HepG2 (cell line): ENCODE measurements around the gene C6orf132. TPM values are rescaled to one million over a fixed set of nuclear protein-coding genes. Genes with fewer than 3 reads are reported as not detected.
A peak's percentile ranks its signal among the peaks of the same experiment; 100 is the strongest.

Experiments used
- ARHGAP35 ChIP-seq: sonication (generic); formaldehyde crosslinking; IDR thresholded peaks from 2 replicates; pipeline ENCODE4 v1.9.0; 2022; ENCODE audit warnings: mild to moderate bottlenecking, inconsistent platforms, moderate library complexity, missing genetic modification reagents, borderline replicate concordance
- GABPA ChIP-seq, 2 experiments: IDR thresholded peaks; 2 replicates each; pipeline ENCODE4 v1.6.1; 2011 to 2016; ENCODE audit warnings: low read depth in 2 of 2, low read length in 1 of 2, missing biosample characterization in 1 of 2, missing genetic modification characterization in 1 of 2
- KAT8 ChIP-seq: IDR thresholded peaks from 2 replicates; pipeline ENCODE4 v1.6.1; 2016; ENCODE audit warnings: missing genetic modification reagents, missing compliant biosample characterization
- NCOR1 ChIP-seq: fragments of 200-600 bp; sonication (generic); IDR thresholded peaks from 2 replicates; pipeline ENCODE4 v1.7.0; 2017; ENCODE audit warnings: antibody characterized with exemption, low read length, borderline replicate concordance
- SOX13 ChIP-seq, 3 experiments: fragments of 450-650 bp in 1 of 3; sonication (generic) in 1 of 3; formaldehyde crosslinking in 1 of 3; IDR thresholded peaks in 2 of 3; conservative IDR thresholded peaks in 1 of 3; 2 replicates each; pipeline versions ENCODE4 v1.5.0 to v1.6.1; 2016 to 2020; ENCODE audit warnings: antibody characterized with exemption in 1 of 3, mild to moderate bottlenecking in 1 of 3, missing compliant biosample characterization in 1 of 3, missing genetic modification reagents in 1 of 3, moderate library complexity in 1 of 3
- ZNF333 ChIP-seq: sonication (generic); formaldehyde crosslinking; IDR thresholded peaks from 2 replicates; pipeline ENCODE4 v1.4.0; 2020; ENCODE audit warnings: mild to moderate bottlenecking, missing genetic modification reagents, borderline replicate concordance
- ZNF451 ChIP-seq: sonication (generic); formaldehyde crosslinking; IDR thresholded peaks from 2 replicates; pipeline ENCODE4 v1.5.0; 2020; ENCODE audit warnings: mild to moderate bottlenecking, missing genetic modification reagents
- ZNF607 ChIP-seq: sonication (generic); formaldehyde crosslinking; IDR thresholded peaks from 2 replicates; pipeline ENCODE4 v1.5.1; 2020; ENCODE audit warnings: missing genetic modification reagents, mild to moderate bottlenecking, borderline replicate concordance
- ZNF772 ChIP-seq: sonication (generic); formaldehyde crosslinking; IDR thresholded peaks from 2 replicates; pipeline ENCODE4 v1.5.0; 2020; ENCODE audit warnings: mild to moderate bottlenecking, missing genetic modification reagents
- ZNF879 ChIP-seq: sonication (generic); formaldehyde crosslinking; IDR thresholded peaks from 2 replicates; pipeline ENCODE4 v1.8.1; 2023; ENCODE audit warnings: missing genetic modification reagents
- ZSCAN31 ChIP-seq: sonication (generic); formaldehyde crosslinking; IDR thresholded peaks from 2 replicates; pipeline ENCODE4 v1.5.0; 2020; ENCODE audit warnings: low read depth, mild to moderate bottlenecking, missing genetic modification reagents
- polyA plus RNA-seq, 8 experiments: library from polyadenylated mRNA; depleted of rRNA in 3 of 8; stranded (reverse) in 7 of 8; unstranded in 1 of 8; fragments of >200 nt; fragmentation: Illumina TruSeq in 4 of 8; extraction: Trizol in 4 of 8; gene quantifications; 2 replicates each; pipeline versions ENCODE4 v1.2.1 to v1.2.3, GENCODE V29; 2011 to 2016; ENCODE audit warnings: low read depth in 4 of 8, missing spikeins in 1 of 8, mixed read lengths in 1 of 8; ENCODE audit not compliant: insufficient read depth in 1 of 8
- total RNA-seq, 5 experiments: library from RNA; depleted of rRNA; stranded (reverse); fragments of >200 nt; fragmentation: Illumina TruSeq; extraction: Trizol; gene quantifications; 2 replicates each; pipeline ENCODE4 v1.2.3, GENCODE V29; 2016; ENCODE audit warnings: low read depth in 1 of 5
- TF ChIP-seq, protein P1 (sequence below): sonication (generic); formaldehyde crosslinking; IDR thresholded peaks from 2 replicates; pipeline ENCODE4 v1.8.1; 2023; ENCODE audit warnings: missing genetic modification reagents, inconsistent platforms, borderline replicate concordance
- TF ChIP-seq, protein P2 (sequence below): sonication (generic); formaldehyde crosslinking; IDR thresholded peaks from 2 replicates; pipeline ENCODE4 v1.5.1; 2020; ENCODE audit warnings: mild to moderate bottlenecking, missing genetic modification reagents, borderline replicate concordance
- TF ChIP-seq, protein P3 (sequence below): sonication (generic); formaldehyde crosslinking; conservative IDR thresholded peaks from 2 replicates; pipeline ENCODE4 v1.4.0; 2020; ENCODE audit warnings: missing genetic modification reagents
- TF ChIP-seq, protein P4 (sequence below): sonication (generic); formaldehyde crosslinking; IDR thresholded peaks from 2 replicates; pipeline ENCODE4 v1.4.0; 2020; ENCODE audit warnings: mild to moderate bottlenecking, missing genetic modification reagents
- TF ChIP-seq, protein P5 (sequence below): sonication (generic); formaldehyde crosslinking; IDR thresholded peaks from 2 replicates; pipeline ENCODE4 v1.4.0; 2020; ENCODE audit warnings: low read depth, mild to moderate bottlenecking, missing genetic modification reagents
- TF ChIP-seq, protein P6 (sequence below): sonication (generic); formaldehyde crosslinking; IDR thresholded peaks from 2 replicates; pipeline ENCODE4 v1.4.0; 2020; ENCODE audit warnings: mild to moderate bottlenecking, low read depth, missing genetic modification reagents

Gene C6orf132
- total and polyA plus RNA-seq, 2 of the 13 experiments (the other 11 are each of a cell fraction or from before 2014, with no cell fraction given), result 0.78 to 3.0 TPM

DNA sequence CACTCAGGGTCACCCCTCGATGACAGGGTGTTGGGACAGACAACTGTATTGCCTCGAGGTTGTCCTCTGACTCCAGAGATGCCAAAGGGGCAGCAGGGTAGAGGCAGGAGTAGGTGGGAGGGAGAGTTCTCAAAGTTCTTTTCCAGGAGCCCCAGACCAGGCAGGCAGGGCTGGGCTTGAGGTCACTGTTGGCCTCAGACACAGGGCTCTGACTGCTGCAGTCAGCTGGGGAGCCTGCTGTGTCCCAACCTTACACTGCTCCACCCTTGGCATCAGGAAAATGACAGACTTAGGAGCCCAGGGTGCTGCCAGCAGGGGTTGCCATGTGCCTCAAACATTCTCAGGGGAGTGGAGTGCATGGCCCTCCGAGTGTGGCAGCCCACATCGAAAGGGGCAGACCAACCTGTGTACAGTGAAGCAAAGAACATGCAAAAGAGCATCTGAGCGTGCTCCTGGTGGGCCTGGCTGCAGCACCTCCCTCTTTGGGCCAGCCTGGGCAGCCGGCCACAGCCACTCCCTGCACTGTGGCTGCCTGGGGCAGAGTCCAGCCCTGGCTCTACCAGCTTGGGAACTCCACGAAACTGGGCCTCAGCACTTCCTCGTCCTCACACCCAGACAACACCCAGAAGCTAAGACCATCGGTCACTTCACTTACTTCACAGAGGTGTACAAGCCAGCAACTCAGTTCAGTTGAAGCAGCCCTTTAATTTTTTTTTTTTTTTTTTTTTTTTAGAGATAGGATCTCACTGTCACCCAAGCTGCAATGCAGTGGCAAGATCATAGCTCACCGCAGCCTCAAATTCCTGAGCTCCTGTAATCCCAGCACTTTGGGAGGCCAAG, 24.0 kb downstream of the C6orf132 start (continued):
- TF ChIP-seq, protein P1, sequence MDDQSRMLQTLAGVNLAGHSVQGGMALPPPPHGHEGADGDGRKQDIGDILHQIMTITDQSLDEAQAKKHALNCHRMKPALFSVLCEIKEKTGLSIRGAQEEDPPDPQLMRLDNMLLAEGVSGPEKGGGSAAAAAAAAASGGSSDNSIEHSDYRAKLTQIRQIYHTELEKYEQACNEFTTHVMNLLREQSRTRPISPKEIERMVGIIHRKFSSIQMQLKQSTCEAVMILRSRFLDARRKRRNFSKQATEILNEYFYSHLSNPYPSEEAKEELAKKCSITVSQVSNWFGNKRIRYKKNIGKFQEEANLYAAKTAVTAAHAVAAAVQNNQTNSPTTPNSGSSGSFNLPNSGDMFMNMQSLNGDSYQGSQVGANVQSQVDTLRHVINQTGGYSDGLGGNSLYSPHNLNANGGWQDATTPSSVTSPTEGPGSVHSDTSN (CRISPR knock-in tag), result no peak
- TF ChIP-seq, protein P2, sequence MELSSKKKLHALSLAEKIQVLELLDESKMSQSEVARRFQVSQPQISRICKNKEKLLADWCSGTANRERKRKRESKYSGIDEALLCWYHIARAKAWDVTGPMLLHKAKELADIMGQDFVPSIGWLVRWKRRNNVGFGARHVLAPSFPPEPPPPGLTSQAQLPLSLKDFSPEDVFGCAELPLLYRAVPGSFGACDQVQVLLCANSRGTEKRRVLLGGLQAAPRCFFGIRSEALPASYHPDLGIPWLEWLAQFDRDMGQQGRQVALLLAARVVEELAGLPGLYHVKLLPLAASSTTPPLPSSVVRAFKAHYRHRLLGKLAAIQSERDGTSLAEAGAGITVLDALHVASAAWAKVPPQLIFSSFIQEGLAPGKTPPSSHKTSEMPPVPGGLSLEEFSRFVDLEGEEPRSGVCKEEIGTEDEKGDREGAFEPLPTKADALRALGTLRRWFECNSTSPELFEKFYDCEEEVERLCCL, result no peak
- TF ChIP-seq ARHGAP35, result no peak; the same call in 1 of the 2 replicates
- TF ChIP-seq ZNF451, result 0 out of 2 replicates have a peak, but pooled peaks have one; percentile 24
- TF ChIP-seq, protein P3, sequence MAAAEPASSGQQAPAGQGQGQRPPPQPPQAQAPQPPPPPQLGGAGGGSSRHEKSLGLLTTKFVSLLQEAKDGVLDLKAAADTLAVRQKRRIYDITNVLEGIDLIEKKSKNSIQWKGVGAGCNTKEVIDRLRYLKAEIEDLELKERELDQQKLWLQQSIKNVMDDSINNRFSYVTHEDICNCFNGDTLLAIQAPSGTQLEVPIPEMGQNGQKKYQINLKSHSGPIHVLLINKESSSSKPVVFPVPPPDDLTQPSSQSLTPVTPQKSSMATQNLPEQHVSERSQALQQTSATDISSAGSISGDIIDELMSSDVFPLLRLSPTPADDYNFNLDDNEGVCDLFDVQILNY (CRISPR knock-in tag), result no peak
- no peak for TF ChIP-seq ZSCAN31
- TF ChIP-seq ZNF772, result 0 out of 2 replicates have a peak, but pooled peaks have one; percentile 9
- peak; percentile 56; the same call in 1 of the 2 replicates for TF ChIP-seq NCOR1
- TF ChIP-seq SOX13 (IDR thresholded peaks at IDR 0.05), result no peak
- peak in 1 of 2 experiments; percentile 25; a peak in 1 of 4 replicates for TF ChIP-seq SOX13 (CRISPR knock-in tag; conservative IDR thresholded peaks at IDR 0.05 in 1 of 2, IDR thresholded peaks at IDR 0.05 in 1 of 2)
- TF ChIP-seq, protein P4, sequence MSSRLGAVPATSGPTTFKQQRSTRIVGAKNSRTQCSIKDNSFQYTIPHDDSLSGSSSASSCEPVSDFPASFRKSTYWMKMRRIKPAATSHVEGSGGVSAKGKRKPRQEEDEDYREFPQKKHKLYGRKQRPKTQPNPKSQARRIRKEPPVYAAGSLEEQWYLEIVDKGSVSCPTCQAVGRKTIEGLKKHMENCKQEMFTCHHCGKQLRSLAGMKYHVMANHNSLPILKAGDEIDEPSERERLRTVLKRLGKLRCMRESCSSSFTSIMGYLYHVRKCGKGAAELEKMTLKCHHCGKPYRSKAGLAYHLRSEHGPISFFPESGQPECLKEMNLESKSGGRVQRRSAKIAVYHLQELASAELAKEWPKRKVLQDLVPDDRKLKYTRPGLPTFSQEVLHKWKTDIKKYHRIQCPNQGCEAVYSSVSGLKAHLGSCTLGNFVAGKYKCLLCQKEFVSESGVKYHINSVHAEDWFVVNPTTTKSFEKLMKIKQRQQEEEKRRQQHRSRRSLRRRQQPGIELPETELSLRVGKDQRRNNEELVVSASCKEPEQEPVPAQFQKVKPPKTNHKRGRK, result 0 out of 2 replicates have a peak, but pooled peaks have one; percentile 57
- 0 out of 2 replicates have a peak, but pooled peaks have one; percentile 47 for TF ChIP-seq KAT8 (CRISPR knock-in tag)
- TF ChIP-seq, protein P5, sequence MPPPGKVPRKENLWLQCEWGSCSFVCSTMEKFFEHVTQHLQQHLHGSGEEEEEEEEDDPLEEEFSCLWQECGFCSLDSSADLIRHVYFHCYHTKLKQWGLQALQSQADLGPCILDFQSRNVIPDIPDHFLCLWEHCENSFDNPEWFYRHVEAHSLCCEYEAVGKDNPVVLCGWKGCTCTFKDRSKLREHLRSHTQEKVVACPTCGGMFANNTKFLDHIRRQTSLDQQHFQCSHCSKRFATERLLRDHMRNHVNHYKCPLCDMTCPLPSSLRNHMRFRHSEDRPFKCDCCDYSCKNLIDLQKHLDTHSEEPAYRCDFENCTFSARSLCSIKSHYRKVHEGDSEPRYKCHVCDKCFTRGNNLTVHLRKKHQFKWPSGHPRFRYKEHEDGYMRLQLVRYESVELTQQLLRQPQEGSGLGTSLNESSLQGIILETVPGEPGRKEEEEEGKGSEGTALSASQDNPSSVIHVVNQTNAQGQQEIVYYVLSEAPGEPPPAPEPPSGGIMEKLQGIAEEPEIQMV (CRISPR knock-in tag), result no peak
- TF ChIP-seq ZNF879, result no peak
- TF ChIP-seq GABPA (IDR thresholded peaks at IDR 0.05; ENCODE audit: low read depth, low read length), result no peak
- TF ChIP-seq GABPA (CRISPR knock-in tag; IDR thresholded peaks at IDR 0.05; ENCODE audit: low read depth), result peak; percentile 55
- TF ChIP-seq, protein P6, sequence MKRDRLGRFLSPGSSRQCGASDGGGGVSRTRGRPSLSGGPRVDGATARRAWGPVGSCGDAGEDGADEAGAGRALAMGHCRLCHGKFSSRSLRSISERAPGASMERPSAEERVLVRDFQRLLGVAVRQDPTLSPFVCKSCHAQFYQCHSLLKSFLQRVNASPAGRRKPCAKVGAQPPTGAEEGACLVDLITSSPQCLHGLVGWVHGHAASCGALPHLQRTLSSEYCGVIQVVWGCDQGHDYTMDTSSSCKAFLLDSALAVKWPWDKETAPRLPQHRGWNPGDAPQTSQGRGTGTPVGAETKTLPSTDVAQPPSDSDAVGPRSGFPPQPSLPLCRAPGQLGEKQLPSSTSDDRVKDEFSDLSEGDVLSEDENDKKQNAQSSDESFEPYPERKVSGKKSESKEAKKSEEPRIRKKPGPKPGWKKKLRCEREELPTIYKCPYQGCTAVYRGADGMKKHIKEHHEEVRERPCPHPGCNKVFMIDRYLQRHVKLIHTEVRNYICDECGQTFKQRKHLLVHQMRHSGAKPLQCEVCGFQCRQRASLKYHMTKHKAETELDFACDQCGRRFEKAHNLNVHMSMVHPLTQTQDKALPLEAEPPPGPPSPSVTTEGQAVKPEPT (CRISPR knock-in tag), result no peak
- TF ChIP-seq ZNF333 (CRISPR knock-in tag), result no peak
- TF ChIP-seq ZNF607, result no peak
